Astrocyte of the cerebellum (primary cell): ENCODE measurements around the gene MYH10.
"Not testable (repeated sequence)": the region's sequence is repeated elsewhere in the genome, so short reads cannot be mapped to it uniquely, and the experiment has no call there.

Source experiments
- DNase-seq: peaks from one replicate; pipeline ENCODE4 v3.0.0-alpha.2; 2011; ENCODE audit warnings: low read depth
- H3K4me3 ChIP-seq: 2 replicates; pipeline ENCODE4 v1.5.1; 2011; ENCODE audit warnings: mild to moderate bottlenecking, low read depth, low read length, moderate library complexity
- in situ Hi-C: cut with HindIII; loops from 2 replicates; pipeline ENCODE4 v1.10.0; 2017; ENCODE audit warnings: low sequenced_read_pairs
- TF ChIP-seq, protein P1 (sequence below): IDR thresholded peaks from 2 replicates; pipeline ENCODE4 v1.5.1; 2012; ENCODE audit warnings: low read length, low read depth, moderate library complexity, mild to moderate bottlenecking; ENCODE audit errors: missing control alignments

Gene MYH10

DNA sequence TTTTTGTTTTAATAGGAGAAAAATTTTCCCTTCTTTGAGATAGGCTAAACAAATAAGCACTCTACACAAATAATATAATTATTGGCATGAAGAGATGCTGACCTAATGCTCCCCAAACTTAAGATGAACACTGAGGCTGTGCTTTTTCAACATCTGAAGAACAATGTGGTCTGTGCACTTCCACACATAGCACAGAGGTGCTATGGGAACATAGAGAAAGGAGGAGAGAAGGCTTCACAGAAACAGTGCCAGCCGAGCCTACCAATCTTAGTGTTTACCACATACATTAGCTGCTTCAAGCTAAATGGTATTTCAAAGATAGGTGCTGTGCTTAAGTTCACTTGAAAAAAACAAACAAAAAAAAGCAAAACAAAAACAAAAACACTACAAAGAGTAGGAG is 72.4 kb downstream of the MYH10 start:
- TF ChIP-seq, protein P1, sequence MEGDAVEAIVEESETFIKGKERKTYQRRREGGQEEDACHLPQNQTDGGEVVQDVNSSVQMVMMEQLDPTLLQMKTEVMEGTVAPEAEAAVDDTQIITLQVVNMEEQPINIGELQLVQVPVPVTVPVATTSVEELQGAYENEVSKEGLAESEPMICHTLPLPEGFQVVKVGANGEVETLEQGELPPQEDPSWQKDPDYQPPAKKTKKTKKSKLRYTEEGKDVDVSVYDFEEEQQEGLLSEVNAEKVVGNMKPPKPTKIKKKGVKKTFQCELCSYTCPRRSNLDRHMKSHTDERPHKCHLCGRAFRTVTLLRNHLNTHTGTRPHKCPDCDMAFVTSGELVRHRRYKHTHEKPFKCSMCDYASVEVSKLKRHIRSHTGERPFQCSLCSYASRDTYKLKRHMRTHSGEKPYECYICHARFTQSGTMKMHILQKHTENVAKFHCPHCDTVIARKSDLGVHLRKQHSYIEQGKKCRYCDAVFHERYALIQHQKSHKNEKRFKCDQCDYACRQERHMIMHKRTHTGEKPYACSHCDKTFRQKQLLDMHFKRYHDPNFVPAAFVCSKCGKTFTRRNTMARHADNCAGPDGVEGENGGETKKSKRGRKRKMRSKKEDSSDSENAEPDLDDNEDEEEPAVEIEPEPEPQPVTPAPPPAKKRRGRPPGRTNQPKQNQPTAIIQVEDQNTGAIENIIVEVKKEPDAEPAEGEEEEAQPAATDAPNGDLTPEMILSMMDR: no peak
- no peak overlapping the region for H3K4me3 ChIP-seq
- DNase-seq: no peak
- in situ Hi-C loops: no loop called here

DNA sequence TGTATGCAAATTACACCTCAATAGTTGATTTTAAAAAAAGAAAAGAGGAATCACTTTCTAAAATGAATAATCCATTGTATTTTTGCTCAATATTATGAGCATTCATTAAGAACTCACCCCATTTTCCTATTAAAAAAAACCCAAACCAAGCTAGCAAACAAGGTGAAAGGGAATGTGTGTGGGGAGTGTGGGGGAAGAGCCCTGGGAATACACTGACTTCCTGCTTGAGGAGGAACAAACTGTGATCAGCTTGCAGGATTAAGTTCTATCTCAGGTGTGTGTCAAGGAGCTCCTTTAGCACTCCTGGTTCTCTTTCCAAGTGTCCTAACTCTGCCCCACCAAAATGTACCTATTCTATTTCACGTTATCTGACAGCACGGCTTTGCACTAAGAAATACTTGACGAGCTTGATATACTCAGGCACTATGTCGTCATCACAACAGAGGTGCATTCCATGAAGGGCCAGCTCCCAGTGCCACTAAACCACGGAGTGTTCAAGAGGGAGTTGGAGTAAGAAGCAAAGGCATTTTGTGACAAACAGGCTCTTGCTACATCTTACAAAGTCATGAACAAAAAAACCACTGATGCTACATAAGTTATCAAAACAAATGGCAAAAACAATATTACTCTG is 73.2 kb downstream of the MYH10 start:
- no peak overlapping the region for H3K4me3 ChIP-seq
- no peak for DNase-seq
- TF ChIP-seq, protein P1: no peak
- in situ Hi-C loops: no loop called here

DNA sequence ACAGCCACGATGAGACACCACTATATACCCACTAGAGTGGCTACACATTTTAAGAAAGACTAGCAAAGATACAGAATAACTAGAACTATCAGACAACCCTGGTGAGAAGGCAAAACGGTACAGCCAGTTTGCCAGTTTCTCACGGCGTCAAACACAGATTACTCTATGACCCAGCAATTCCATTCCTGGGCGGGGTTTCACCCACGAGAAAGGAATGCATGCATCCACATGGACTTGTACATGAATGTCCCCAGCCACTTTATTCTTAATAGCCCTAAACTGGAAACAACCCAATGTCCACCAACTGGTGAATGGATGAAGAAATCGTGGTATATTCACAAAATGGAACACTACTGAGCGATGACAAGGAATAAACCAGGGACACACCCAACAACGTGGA is 74.5 kb downstream of the MYH10 start:
- no peak overlapping the region for H3K4me3 ChIP-seq
- in situ Hi-C loops: no loop called here
- TF ChIP-seq, protein P1: no peak
- no peak for DNase-seq

DNA sequence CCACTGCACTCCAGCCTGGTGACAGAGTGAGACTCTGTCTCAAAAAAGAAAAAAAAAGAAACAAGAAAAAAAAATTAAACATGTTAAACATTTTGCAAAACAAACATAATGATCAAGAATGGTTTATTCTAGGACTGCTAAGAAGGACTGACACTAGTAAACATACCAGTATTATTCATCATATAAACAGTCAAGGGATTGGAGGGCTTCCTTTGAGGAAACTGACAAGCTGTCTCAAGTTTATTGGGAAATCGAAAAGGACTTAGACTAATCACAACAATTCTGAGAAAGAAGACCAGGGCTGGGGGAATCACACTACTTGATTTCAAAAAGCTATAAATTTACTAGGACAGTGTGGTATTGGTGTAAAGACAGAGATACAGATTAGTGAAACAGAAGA is 75.5 kb downstream of the MYH10 start:
- in situ Hi-C loops: no loop called here
- DNase-seq: no peak
- TF ChIP-seq, protein P1: no peak
- no peak overlapping the region for H3K4me3 ChIP-seq

DNA sequence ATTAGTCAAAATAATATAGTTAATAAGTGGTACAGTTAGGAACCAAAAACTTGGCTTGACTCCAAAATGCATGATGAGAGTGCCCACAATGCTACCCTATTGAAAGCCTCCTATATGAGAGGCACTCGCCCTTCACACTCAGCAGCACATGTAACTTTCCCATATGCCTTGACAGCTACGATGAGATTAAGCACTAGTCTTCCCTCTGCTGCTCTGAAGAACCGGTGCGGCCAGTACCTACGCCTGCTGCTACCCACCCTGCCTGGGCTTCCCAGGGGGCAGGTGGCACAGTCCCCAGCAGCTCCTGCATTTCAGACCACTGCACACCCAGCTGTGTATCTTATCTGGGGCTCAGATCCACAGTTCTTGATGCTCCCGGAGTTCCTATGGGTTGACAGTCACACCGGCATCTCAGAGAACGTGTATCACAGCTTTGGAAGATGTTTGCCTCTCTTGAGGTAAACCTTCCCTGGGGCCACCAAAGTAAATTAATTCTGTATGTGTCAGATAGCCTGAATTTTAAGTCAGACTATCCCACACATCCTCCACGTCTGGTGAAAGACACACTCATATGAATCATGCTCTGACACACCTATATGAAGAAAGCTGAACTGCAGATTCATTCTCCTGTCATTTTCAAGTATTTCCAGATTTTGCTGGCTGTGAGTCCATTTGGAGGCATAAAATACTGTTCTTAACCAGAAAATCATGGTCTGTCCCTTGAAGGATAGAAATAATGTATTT is 77.8 kb downstream of the MYH10 start:
- no peak for DNase-seq
- no peak overlapping the region for H3K4me3 ChIP-seq
- in situ Hi-C loops: no loop called here
- TF ChIP-seq, protein P1: no peak

DNA sequence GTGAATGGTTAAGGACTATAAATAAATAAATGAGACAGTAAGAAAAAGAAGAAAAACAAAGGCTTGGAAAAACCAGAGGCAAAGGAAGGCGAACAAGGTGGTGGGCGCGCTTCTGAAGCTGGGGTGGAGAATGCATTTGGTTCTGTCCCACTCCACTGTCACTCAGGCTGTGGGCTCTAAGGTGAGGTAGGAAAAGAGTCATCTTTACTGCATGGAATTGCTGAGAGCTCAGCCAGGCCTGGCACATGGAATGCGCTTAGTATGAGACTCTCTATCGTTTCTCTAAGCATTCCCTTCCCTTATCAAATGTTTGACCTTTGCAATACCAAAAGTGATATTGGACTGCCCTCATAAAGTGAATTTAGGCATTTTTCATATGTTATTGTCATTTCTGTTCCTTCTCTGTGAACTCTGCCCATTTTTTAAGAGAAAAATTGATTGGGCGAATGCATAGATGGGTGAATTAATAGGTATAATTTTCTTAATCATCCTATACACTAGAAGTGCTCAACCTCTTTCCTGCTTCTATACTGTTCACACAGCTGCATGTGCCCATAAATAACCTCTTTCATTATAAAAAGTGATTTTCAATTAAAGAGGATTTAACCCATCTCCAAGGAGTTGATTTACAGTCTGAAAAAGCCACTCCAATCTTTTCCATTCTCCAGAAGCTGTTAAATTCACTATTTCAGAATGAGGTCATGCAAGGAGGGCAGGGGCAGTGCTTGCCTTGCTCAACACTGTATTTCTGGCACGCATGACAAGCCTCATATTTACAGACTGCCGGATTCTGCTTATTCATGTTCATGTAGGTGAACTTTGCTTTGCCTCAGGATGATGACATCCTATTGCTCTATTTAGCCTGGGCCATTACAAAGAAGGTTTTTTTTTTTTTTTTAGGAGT is 87.7 kb downstream of the MYH10 start:
- in situ Hi-C loops: no loop called here
- no peak overlapping the region for H3K4me3 ChIP-seq
- TF ChIP-seq, protein P1: no peak
- DNase-seq: no peak

DNA sequence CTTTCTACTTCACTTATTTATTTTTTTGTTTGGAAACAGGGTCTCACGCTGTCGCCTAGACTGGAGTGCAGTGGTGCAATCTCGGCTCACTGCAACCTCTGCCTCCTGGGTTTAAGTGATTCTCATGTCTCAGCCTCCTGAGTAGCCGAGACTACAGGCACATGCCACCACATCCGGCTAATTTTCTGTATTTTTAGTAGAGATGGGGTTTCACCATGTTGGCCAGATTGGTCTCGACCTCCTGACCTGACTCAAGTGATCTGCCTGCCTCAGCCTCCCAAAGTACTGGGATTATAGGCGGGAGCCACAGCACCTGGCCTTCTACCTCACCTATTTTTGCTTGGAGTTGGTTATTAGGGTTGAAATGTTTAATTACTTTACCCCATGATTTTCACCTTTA is 90.5 kb downstream of the MYH10 start:
- not testable (repeated sequence) for H3K4me3 ChIP-seq, DNase-seq
- in situ Hi-C loops: loop anchor here (5.0 kb wide), 1 partner anchor 37 kb away; no protein-coding TSS in a partner anchor
